IMR-90 (cell line): Measurements from ENCODE around the gene CAMKMT. TPM values are rescaled to one million over a fixed set of nuclear protein-coding genes. Genes with fewer than 3 reads are reported as not detected.

ENCODE experiments used
- ATAC-seq: fragments of 200-7000 bp; cut with Tn5 transposase; 2 replicates; pipeline ENCODE4 v1.9.1; 2020; ENCODE audit warnings: low read depth, mild to moderate bottlenecking, moderate library complexity
- BruUV-seq: library from RNA; stranded (reverse); fragments of 400-500 nt; replicated peaks from 2 replicates; lab custom pipeline; 2021; lab: Mats Ljungman, UMichigan
- CTCF ChIA-PET: fragments of 300-600 bp; formaldehyde crosslinking; extraction: SDS; loops from one replicate; lab custom pipeline; 2021; ENCODE audit warnings: antibody characterized with exemption; lab: Yijun Ruan, JAX
- POLR2A ChIA-PET: fragments of 300-600 bp; sonication (Branson Sonifier 250); formaldehyde crosslinking; loops from one replicate; lab custom pipeline; 2022; ENCODE audit warnings: antibody characterized with exemption; ENCODE audit not compliant: unreplicated experiment; lab: Charles Lee
- DNase-seq: peaks from one replicate; pipeline ENCODE4 v3.0.0; 2013
- H2AFZ ChIP-seq: replicated peaks from 2 replicates; pipeline ENCODE3; 2013; ENCODE audit warnings: low read length, mild to moderate bottlenecking; ENCODE audit not compliant: poor library complexity
- H2AK5ac ChIP-seq: 2 replicates; pipeline ENCODE4 v1.6.1; 2013; ENCODE audit warnings: low read depth, low read length, inconsistent platforms
- H2AK9ac ChIP-seq: replicated peaks from 2 replicates; pipeline ENCODE3; 2013; ENCODE audit warnings: mild to moderate bottlenecking, low read depth, low read length, moderate library complexity; ENCODE audit not compliant: poor library complexity
- H2BK120ac ChIP-seq: 2 replicates; pipeline ENCODE4 v1.6.1; 2013; ENCODE audit warnings: low read depth, low read length, inconsistent platforms
- H2BK15ac ChIP-seq: 3 replicates; pipeline ENCODE4 v1.6.1; 2013; ENCODE audit warnings: low read depth, low read length, inconsistent platforms
- H2BK20ac ChIP-seq: 2 replicates; pipeline ENCODE4 v1.6.1; 2013; ENCODE audit warnings: low read depth, mild to moderate bottlenecking, inconsistent platforms, low read length, moderate library complexity
- H2BK5ac ChIP-seq: 2 replicates; pipeline ENCODE4 v1.6.1; 2013; ENCODE audit warnings: mild to moderate bottlenecking, low read depth, low read length, inconsistent platforms; ENCODE audit not compliant: poor library complexity, severe bottlenecking
- H3K14ac ChIP-seq: replicated peaks from 2 replicates; pipeline ENCODE4 v1.6.1; 2013; ENCODE audit warnings: low read depth, low read length, inconsistent platforms
- H3K18ac ChIP-seq: 2 replicates; pipeline ENCODE4 v1.6.1; 2013; ENCODE audit warnings: low read depth, low read length, control low read depth
- H3K23ac ChIP-seq: 2 replicates; pipeline ENCODE4 v1.6.1; 2013; ENCODE audit warnings: low read depth, low read length, inconsistent platforms
- H3K27ac ChIP-seq: 2 replicates; pipeline ENCODE4 v1.5.1; 2013; ENCODE audit warnings: mild to moderate bottlenecking, control low read depth, low read length; ENCODE audit not compliant: insufficient read depth
- H3K27me3 ChIP-seq: 2 replicates; pipeline ENCODE4 v1.6.1; 2013; ENCODE audit warnings: low read length; ENCODE audit not compliant: control insufficient read depth, insufficient read depth
- H3K36me3 ChIP-seq: 2 replicates; pipeline ENCODE4 v1.6.1; 2013; ENCODE audit warnings: low read length, mixed read lengths; ENCODE audit not compliant: control insufficient read depth, insufficient read depth
- H3K4ac ChIP-seq: 2 replicates; pipeline ENCODE4 v1.6.1; 2013; ENCODE audit warnings: low read depth, low read length, inconsistent platforms
- H3K4me1 ChIP-seq: 2 replicates; pipeline ENCODE4 v1.6.1; 2013; ENCODE audit warnings: low read length, mixed read lengths; ENCODE audit not compliant: control insufficient read depth, insufficient read depth
- H3K4me2 ChIP-seq: 2 replicates; pipeline ENCODE4 v1.6.1; 2013; ENCODE audit warnings: low read depth, mild to moderate bottlenecking, control low read depth, low read length, moderate library complexity
- H3K4me3 ChIP-seq: 2 replicates; pipeline ENCODE4 v1.5.1; 2013; ENCODE audit warnings: low read depth, mild to moderate bottlenecking, control low read depth, low read length, moderate library complexity; ENCODE audit not compliant: insufficient read depth
- H3K56ac ChIP-seq: 2 replicates; pipeline ENCODE4 v1.6.1; 2013; ENCODE audit warnings: low read length, inconsistent platforms; ENCODE audit not compliant: insufficient read depth; ENCODE audit errors: extremely low read depth
- H3K79me1 ChIP-seq, 2 experiments: 2 replicates each; pipeline ENCODE4 v1.6.1; 2013; ENCODE audit warnings: low read length in 2 of 2, inconsistent platforms in 1 of 2, low read depth in 1 of 2
- H3K9ac ChIP-seq: 2 replicates; pipeline ENCODE4 v1.6.1; 2013; ENCODE audit warnings: low read depth, low read length, control low read depth
- H3K9me1 ChIP-seq: 2 replicates; pipeline ENCODE4 v1.6.1; 2013; ENCODE audit warnings: low read length, inconsistent platforms; ENCODE audit not compliant: insufficient read depth
- H3K9me3 ChIP-seq: 2 replicates; pipeline ENCODE4 v1.6.1; 2013; ENCODE audit warnings: low read length; ENCODE audit not compliant: control insufficient read depth, insufficient read depth
- H4K20me1 ChIP-seq: 2 replicates; pipeline ENCODE4 v1.6.1; 2013; ENCODE audit warnings: low read length, inconsistent platforms; ENCODE audit not compliant: insufficient read depth
- H4K5ac ChIP-seq: 2 replicates; pipeline ENCODE4 v1.6.1; 2013; ENCODE audit warnings: mild to moderate bottlenecking, low read depth, low read length, control low read depth
- H4K8ac ChIP-seq, 2 experiments: 2 replicates each; pipeline ENCODE4 v1.6.1; 2013; ENCODE audit warnings: low read depth in 2 of 2, low read length in 2 of 2, control low read depth in 1 of 2, inconsistent platforms in 1 of 2
- H4K91ac ChIP-seq: 2 replicates; pipeline ENCODE4 v1.6.1; 2013; ENCODE audit warnings: low read depth, low read length, inconsistent platforms; ENCODE audit not compliant: insufficient read depth
- CEBPB ChIP-seq: IDR thresholded peaks from 2 replicates; pipeline ENCODE4 v1.6.1; 2012; ENCODE audit warnings: low read depth, low read length, improper control_type of control experiment
- MAFK ChIP-seq: IDR thresholded peaks from 2 replicates; pipeline ENCODE4 v1.6.1; 2012; ENCODE audit warnings: low read depth, low read length, improper control_type of control experiment
- MAZ ChIP-seq: IDR thresholded peaks from 2 replicates; pipeline ENCODE4 v1.6.1; 2012; ENCODE audit warnings: low read depth, mild to moderate bottlenecking, low read length, improper control_type of control experiment, moderate library complexity, borderline replicate concordance
- MXI1 ChIP-seq: IDR thresholded peaks from 2 replicates; pipeline ENCODE4 v1.6.1; 2012; ENCODE audit warnings: low read depth, mild to moderate bottlenecking, low read length, moderate library complexity, borderline replicate concordance
- NFE2L2 ChIP-seq: fragments of 150-350 bp; IDR thresholded peaks from 2 replicates; pipeline ENCODE4 v1.6.1; 2016; ENCODE audit warnings: low read depth, mild to moderate bottlenecking, low read length
- RAD21 ChIP-seq: IDR thresholded peaks from 2 replicates; pipeline ENCODE4 v1.6.1; 2012; ENCODE audit warnings: low read length, improper control_type of control experiment
- SMC3 ChIP-seq: fragments of 150-350 bp; IDR thresholded peaks from 2 replicates; pipeline ENCODE4 v1.6.1; 2016; ENCODE audit warnings: low read depth, mild to moderate bottlenecking, antibody characterized with exemption, low read length, moderate library complexity
- WGBS, 2 experiments: methylation state at CpG; one replicate each; pipeline versions ENCODE4 v1.1.5 to v1.1.7; 2013; ENCODE audit warnings: missing lambda C conversion rate in 2 of 2; ENCODE audit not compliant: insufficient read length in 1 of 2; ENCODE audit errors: extremely low coverage in 2 of 2; 5-methylcytosine and 5-hydroxymethylcytosine counted together
- dilution Hi-C: fragments of 300-500 bp; cut with HindIII; formaldehyde crosslinking; loops from one replicate; pipeline ENCODE4 v1.14.3; 2018; ENCODE audit warnings: low sequenced_read_pairs; ENCODE audit not compliant: unreplicated experiment
- in situ Hi-C: fragments of 300-500 bp; cut with MboI; formaldehyde crosslinking; loops from 3 replicates; pipeline ENCODE4 v1.14.3; 2019; ENCODE audit warnings: low sequenced_read_pairs, inconsistent platforms, mixed read lengths
- intact Hi-C: fragments of 100-400 bp; cut with micrococcal nuclease; formaldehyde crosslinking; loops from 2 replicates; pipeline ENCODE4 v1.10.0; 2022
- polyA plus RNA-seq, 3 experiments: library from polyadenylated mRNA; depleted of rRNA; stranded (reverse); fragments of >200 nt; gene quantifications; 2 replicates each; pipeline ENCODE4 v1.2.3, GENCODE V29; 2012; ENCODE audit warnings: low replicate concordance in 1 of 3
- total RNA-seq: library from RNA; depleted of rRNA; stranded (reverse); fragments of >200 nt; gene quantifications from 2 replicates; pipeline ENCODE4 v1.2.3, GENCODE V29; 2012
- TF ChIP-seq, protein P1 (sequence below): fragments of 150-350 bp; IDR thresholded peaks from 2 replicates; pipeline ENCODE4 v1.6.1; 2016; ENCODE audit warnings: low read depth, mild to moderate bottlenecking, low read length, moderate library complexity, borderline replicate concordance

The CAMKMT gene
- total and polyA plus RNA-seq, 2 of the 4 experiments (the other 2 are of a cell fraction) = 4.4 to 6.8 TPM

DNA sequence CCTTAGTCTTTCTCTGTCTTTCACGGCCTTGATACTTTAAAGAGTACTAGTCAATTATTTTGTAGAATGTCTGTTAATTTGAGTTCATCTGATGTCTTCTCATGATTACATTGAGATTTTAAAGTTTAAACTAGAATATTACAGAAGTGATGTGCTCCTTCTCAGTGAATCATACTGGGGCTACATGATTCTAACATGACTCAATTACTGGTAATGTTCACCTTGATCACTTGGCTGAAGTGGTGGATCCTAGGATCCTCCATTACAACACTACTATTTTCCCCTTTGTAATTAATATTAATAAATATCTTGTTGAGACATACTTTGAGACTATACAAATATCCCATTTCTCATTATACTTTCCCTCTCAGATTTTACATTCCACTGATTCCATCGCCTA, 148.5 kb downstream of the CAMKMT start:
- no peaks in the 10 kb centered on the region for H3K9me1 ChIP-seq
- no peak overlapping the region for H2BK5ac ChIP-seq
- H3K18ac ChIP-seq = no peak overlapping the region
- H3K23ac ChIP-seq = no peak overlapping the region
- H2AFZ ChIP-seq = no peak overlapping the region
- in situ Hi-C loops (no loop called here), intact Hi-C loops (no loop called here), dilution Hi-C loops (no loop called here)
- H3K56ac ChIP-seq = no peak overlapping the region
- H3K14ac ChIP-seq = no peak overlapping the region
- no peak overlapping the region for H4K5ac ChIP-seq
- no peak overlapping the region for H4K91ac ChIP-seq
- WGBS, 2 experiments = 100% methylated on average over 1 of the region's 2 CpGs; no CpG with 5 or more reads in 1 of the 2 experiments
- H3K4me3 ChIP-seq = no peak overlapping the region
- H2BK120ac ChIP-seq = no peak overlapping the region
- TF ChIP-seq, protein P1, sequence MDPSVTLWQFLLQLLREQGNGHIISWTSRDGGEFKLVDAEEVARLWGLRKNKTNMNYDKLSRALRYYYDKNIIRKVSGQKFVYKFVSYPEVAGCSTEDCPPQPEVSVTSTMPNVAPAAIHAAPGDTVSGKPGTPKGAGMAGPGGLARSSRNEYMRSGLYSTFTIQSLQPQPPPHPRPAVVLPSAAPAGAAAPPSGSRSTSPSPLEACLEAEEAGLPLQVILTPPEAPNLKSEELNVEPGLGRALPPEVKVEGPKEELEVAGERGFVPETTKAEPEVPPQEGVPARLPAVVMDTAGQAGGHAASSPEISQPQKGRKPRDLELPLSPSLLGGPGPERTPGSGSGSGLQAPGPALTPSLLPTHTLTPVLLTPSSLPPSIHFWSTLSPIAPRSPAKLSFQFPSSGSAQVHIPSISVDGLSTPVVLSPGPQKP = no peak
- TF ChIP-seq MAFK = no peak
- TF ChIP-seq MXI1 = no peak
- TF ChIP-seq CEBPB = no peak
- no peak for TF ChIP-seq RAD21
- TF ChIP-seq NFE2L2 = no peak
- TF ChIP-seq SMC3 = no peak
- no peak for TF ChIP-seq MAZ
- no peaks in the 10 kb centered on the region for H3K36me3 ChIP-seq
- POLR2A ChIA-PET = no interaction called here
- CTCF ChIA-PET = no interaction called here
- no peaks in the 10 kb centered on the region for H3K9me3 ChIP-seq
- DNase-seq = peak; percentile 2
- H4K20me1 ChIP-seq = no peaks in the 10 kb centered on the region
- H2BK20ac ChIP-seq = no peak overlapping the region
- H3K4me1 ChIP-seq = no peaks in the 10 kb centered on the region
- no peaks in the 10 kb centered on the region for H3K79me1 ChIP-seq
- no peak overlapping the region for H2AK5ac ChIP-seq
- no peak overlapping the region for H3K9ac ChIP-seq
- no peak overlapping the region for H2BK15ac ChIP-seq
- no peak overlapping the region for H3K4me2 ChIP-seq
- H4K8ac ChIP-seq = no peak overlapping the region
- ATAC-seq = no peak
- BruUV-seq = no TSS peak
- H2AK9ac ChIP-seq = no peak overlapping the region
- no peaks in the 10 kb centered on the region; the same call in 1 of the 2 replicates for H3K27me3 ChIP-seq
- H3K4ac ChIP-seq = no peak overlapping the region
- no peak overlapping the region for H3K27ac ChIP-seq
